Activated naive CD4-positive, alpha-beta T cell treated with anti-CD3 and anti-CD28 coated beads, Interleukin-2, amount 10 ng/mL, durations not matched to agents 7 days and 5 days (primary cell): ENCODE measurements around the gene MAML3.

Experiments
- CTCF ChIA-PET: fragments of 350-600 bp; sonication (Branson Sonifier 250); formaldehyde crosslinking; loops from one replicate; lab custom pipeline; 2021; ENCODE audit warnings: antibody characterized with exemption; lab: Charles Lee
- DNase-seq: peaks from one replicate; pipeline ENCODE4 v3.0.0-alpha.2; 2020
- H3K27ac Mint-ChIP-seq: one replicate; pipeline ENCODE4 v1.8.0; 2021; ENCODE audit warnings: mild to moderate bottlenecking, moderate library complexity, mixed read lengths
- H3K27me3 Mint-ChIP-seq: one replicate; pipeline ENCODE4 v1.8.0; 2021; ENCODE audit warnings: mild to moderate bottlenecking, mixed read lengths
- H3K36me3 Mint-ChIP-seq: one replicate; pipeline ENCODE4 v1.8.0; 2021; ENCODE audit warnings: mixed read lengths
- H3K4me1 Mint-ChIP-seq: one replicate; pipeline ENCODE4 v1.8.0; 2021; ENCODE audit warnings: mixed read lengths
- H3K4me3 Mint-ChIP-seq: one replicate; pipeline ENCODE4 v1.8.0; 2021; ENCODE audit warnings: mild to moderate bottlenecking, moderate library complexity, mixed read lengths
- H3K9me3 Mint-ChIP-seq: one replicate; pipeline ENCODE4 v1.8.0; 2021; ENCODE audit warnings: mixed read lengths

MAML3 gene

DNA sequence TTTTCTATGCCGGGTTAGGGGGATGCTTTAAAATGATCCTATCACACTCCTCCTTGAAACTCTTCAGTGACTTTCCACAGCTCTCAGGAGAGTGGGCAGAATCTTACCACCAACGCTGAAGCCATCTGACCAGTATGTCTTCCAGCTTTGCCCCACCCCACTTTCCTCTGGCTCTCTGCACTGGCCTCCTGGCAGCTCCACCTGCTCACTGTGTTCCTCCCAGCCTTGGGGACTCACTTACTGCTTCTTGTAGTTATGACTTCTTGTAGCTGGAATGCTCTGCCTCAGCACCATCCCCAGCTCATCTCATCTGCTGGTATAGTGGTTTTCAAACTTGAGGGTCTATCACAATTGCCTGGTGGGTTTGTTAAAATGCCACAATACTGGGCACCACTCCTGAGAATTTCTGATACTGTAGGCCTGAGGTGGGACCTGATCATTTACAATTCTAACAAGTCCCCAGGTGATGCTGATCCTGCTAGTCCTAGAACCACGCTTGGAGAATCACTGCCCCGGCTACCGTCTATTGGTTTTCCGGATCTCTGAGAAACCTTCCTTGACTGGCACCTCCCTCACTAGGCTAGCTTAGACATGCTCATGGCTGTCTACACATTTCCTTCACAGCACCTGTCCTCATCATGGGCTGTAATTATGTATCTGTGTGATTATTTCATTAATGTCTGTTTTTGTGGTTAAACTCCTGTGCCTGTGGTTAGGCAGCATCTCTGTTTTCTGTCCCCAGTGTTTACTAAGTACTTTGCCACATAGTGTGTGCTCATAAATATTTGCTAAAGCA lies 336.1 kb downstream of the MAML3 start:
- Mint-ChIP-seq H3K4me3 (no peak overlapping the region), H3K27me3 (peaks cover 4% of the 10 kb centered on the region), H3K4me1 (no peaks in the 10 kb centered on the region), H3K27ac (no peak overlapping the region), H3K36me3 (no peaks in the 10 kb centered on the region), H3K9me3 (no peaks in the 10 kb centered on the region)
- no peak for DNase-seq
- CTCF ChIA-PET: no interaction called here

GRCh38 chr4:139816856-139817255 lies 337.1 kb downstream of the MAML3 start:
- no peak for DNase-seq
- CTCF ChIA-PET: no interaction called here
- H3K27me3 Mint-ChIP-seq: peaks cover 11% of the 10 kb centered on the region
- H3K4me3 Mint-ChIP-seq: no peak overlapping the region
- H3K27ac Mint-ChIP-seq: no peak overlapping the region
- no peaks in the 10 kb centered on the region for H3K36me3 Mint-ChIP-seq
- H3K9me3 Mint-ChIP-seq: no peaks in the 10 kb centered on the region
- H3K4me1 Mint-ChIP-seq: no peaks in the 10 kb centered on the region

DNA sequence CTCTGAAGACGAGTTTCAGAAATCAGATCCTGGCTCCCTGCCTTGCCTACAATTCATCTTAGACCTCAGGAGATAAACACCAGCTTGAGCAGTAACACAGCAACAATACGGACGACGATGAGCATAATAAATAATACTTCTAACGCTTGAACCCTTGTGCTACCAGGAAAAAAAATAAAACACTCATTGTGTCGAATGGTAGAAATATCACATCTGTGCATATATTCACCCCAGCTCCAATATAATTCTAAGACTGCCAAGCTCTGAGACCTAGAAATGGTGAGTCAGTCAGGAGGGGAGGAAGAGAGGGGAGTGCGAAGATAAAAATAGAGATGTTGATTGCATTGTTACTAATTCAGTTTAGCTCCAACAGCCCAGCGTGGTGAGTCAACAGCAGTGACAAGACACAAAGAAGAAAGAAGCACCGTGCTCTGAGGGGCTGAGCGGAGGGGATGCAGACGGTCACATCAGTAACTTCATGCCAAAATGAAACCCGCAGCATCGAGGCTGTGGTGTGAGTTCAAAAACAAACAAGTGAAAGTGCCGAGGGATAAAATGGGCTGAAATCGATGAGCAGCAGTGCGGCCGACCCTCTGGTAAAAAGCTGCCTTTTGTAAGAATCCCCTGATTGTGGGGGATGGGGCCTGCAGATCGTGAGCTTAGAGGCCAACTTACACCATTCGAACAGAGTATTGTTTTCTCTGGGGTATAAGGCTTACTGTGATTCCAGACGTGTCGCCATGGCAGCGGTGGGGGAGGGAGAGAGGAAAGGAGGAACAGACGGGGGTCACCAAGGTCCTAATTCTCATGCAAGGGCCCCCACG lies 338.0 kb downstream of the MAML3 start:
- Mint-ChIP-seq H3K27ac (no peak overlapping the region), H3K9me3 (no peaks in the 10 kb centered on the region), H3K27me3 (peaks cover 11% of the 10 kb centered on the region), H3K4me3 (no peak overlapping the region), H3K36me3 (no peaks in the 10 kb centered on the region), H3K4me1 (no peaks in the 10 kb centered on the region)
- DNase-seq: no peak
- CTCF ChIA-PET: no interaction called here

DNA sequence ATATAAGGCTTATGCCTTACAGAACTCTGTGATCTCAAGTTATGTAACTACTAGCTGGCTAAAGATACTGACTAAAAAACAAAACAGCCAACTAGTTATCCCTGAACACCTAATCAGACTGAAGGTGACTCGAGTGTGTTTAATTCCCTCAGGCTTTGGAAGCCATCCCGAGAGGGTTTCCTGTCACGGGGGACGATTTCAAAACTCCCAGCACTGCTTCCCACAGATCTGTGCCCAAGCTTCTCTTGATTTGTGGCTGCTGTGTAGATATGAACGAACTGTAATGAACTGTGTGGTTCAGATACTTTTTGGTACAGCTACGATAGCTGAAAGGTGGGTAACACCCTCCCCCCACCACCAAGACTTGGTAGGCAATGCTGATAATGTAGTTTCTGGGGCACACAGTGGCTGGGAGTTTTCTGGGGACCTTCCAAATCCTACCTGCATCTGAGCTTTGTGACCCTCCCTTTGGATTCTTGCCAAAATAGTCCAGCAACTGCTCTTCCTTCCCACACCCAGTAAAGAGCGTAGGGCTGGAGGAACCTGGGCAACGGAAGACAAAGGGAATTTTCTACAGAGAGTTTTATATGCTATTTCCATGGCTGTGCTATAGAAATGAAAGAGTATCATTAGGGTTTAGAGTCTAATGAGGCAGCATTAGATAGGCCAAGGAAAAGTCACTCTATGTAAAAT lies 339.5 kb downstream of the MAML3 start:
- Mint-ChIP-seq H3K4me1 (no peaks in the 10 kb centered on the region), H3K4me3 (no peak overlapping the region), H3K36me3 (peaks cover 1% of the 10 kb centered on the region), H3K9me3 (no peaks in the 10 kb centered on the region), H3K27me3 (peaks cover 12% of the 10 kb centered on the region), H3K27ac (no peak overlapping the region)
- CTCF ChIA-PET: interaction anchor here (0.6 to 1.4 kb wide), 2 partner anchors 10 to 198 kb away, joined by 3 to 4 read pairs; no protein-coding TSS in a partner anchor
- no peak for DNase-seq

DNA sequence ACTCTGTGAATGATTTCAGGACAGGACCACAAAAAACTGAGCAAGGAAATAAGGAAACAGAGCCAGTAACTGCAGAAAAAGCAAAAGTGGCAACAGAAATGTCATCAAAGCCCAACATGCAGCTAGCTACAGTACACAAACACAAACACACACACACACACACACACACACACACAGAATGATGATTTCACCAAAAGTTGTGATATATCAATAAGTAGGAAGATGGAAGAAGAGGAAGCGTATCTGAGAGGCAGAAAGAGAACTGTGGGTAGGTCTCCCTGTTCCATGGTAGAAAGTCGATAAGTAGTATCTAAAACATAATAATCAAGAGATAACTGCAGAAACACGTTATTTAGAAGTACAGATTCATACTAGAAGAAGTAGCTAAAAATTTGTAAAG lies 340.1 kb downstream of the MAML3 start:
- DNase-seq: no peak
- CTCF ChIA-PET: interaction anchor here (1.4 kb wide), 1 partner anchor 11 kb away, joined by 4 read pairs; no protein-coding TSS in a partner anchor
- H3K4me3 Mint-ChIP-seq: no peak overlapping the region
- no peaks in the 10 kb centered on the region for H3K9me3 Mint-ChIP-seq
- no peak overlapping the region for H3K27ac Mint-ChIP-seq
- peaks cover 15% of the 10 kb centered on the region for H3K27me3 Mint-ChIP-seq
- H3K4me1 Mint-ChIP-seq: no peaks in the 10 kb centered on the region
- H3K36me3 Mint-ChIP-seq: peaks cover 1% of the 10 kb centered on the region

- CTCF ChIA-PET: no interaction called here
- Mint-ChIP-seq H3K9me3 (no peaks in the 10 kb centered on the region), H3K36me3 (peaks cover 1% of the 10 kb centered on the region), H3K4me1 (no peaks in the 10 kb centered on the region), H3K27me3 (peaks cover 18% of the 10 kb centered on the region), H3K4me3 (no peak overlapping the region), H3K27ac (no peak overlapping the region)
- DNase-seq: no peak
These were observed 343.3 kb downstream of the MAML3 start for GRCh38 chr4:139810710-139811109.

DNA sequence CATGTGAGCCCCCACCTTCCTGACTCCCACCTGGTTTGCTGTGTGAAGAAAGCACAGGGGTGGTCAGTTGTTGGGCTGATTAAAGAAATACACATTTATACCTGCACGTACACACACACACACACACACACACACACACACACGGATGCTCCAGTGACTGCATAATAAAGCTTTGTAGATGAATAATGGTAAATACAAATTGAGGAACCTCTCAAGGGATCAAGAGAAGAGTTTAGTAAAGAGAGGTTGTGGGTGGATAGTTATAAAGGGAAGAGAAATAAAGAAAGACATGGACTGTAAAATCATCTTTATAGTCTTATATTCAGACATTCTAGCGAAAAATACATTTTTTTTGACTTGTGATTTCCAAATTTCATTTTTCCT lies 344.2 kb downstream of the MAML3 start:
- Mint-ChIP-seq H3K27ac (no peak overlapping the region), H3K36me3 (peaks cover 1% of the 10 kb centered on the region), H3K9me3 (no peaks in the 10 kb centered on the region), H3K4me1 (no peaks in the 10 kb centered on the region), H3K27me3 (peaks cover 17% of the 10 kb centered on the region), H3K4me3 (no peak overlapping the region)
- CTCF ChIA-PET: no interaction called here
- DNase-seq: no peak

DNA sequence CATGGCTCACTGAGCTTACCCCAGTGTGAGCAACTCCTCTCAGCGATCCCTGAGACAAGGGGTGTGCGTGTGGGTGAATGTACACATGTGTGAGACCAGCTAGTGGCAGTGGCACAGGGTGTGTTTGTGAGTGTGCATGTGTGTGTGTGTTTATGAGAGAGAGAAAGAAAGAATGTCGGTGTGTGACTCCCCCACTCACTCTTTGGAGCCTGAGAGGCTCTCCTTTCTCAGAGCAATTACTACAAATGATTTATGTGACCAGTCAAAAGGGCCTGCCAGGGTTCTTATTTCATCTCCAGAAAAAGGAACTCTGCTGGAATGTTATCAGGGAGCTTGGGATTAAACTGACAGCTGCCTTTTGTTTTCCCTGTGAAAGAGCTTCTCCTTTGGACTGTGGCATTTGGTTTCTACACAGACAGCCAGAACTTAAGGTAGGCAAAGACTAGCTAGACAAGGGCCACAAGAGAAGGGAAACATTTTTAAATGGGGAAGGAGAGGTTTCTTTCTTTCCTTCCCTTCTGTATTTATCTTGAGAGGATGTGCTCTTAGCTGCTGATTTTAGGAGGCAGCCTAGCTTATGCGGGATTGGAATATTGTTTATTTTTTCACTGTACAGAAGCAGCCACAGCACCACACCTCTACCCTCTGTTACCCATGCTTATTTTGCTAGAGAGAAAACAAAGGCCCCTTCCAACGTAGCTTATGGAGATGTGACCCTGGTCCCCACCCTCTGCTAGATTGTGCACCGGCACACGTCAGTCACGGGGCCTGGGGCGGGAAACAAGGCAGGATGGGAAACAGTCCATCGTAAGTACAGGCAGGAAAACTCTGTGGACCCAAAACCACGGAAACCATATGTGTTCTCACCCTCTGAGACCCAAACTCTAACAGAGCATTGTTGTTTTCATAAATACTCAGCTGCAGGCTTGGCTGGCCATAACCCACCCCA lies 344.9 kb downstream of the MAML3 start:
- Mint-ChIP-seq H3K36me3 (peaks cover 1% of the 10 kb centered on the region), H3K27ac (no peak overlapping the region), H3K4me3 (no peak overlapping the region), H3K9me3 (no peaks in the 10 kb centered on the region), H3K27me3 (peaks cover 13% of the 10 kb centered on the region), H3K4me1 (peaks cover under 1% of the 10 kb centered on the region)
- DNase-seq: no peak
- CTCF ChIA-PET: interaction anchor here (1.0 to 1.7 kb wide), 2 partner anchors 10 to 152 kb away, joined by 3 to 5 read pairs; no protein-coding TSS in a partner anchor

DNA sequence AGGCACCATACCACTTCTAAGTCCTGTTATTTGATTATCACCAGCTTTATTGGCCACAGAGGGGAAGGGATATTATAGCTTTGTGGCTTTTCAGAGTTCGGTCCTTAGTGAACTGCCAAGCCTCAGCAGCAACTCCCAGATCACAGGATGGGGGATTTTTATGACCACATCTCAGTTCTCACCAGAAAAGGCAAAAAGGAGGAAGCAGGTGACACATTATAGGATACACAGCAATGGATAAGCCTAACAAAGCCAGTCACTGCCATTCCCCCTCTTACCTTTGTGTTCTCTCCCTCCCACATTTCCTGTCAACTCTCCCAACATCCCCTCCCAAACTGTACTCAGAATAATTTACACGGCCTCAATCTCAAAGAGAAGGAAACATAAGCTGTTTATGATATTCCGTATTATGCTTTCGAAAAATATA lies 345.6 kb downstream of the MAML3 start:
- H3K27ac Mint-ChIP-seq: no peak overlapping the region
- peaks cover 13% of the 10 kb centered on the region for H3K27me3 Mint-ChIP-seq
- peaks cover 1% of the 10 kb centered on the region for H3K36me3 Mint-ChIP-seq
- no peak for DNase-seq
- CTCF ChIA-PET: interaction anchor here (0.7 to 1.7 kb wide), 3 partner anchors 9 to 151 kb away, joined by 3 to 5 read pairs (median 3); no protein-coding TSS in a partner anchor
- no peak overlapping the region for H3K4me3 Mint-ChIP-seq
- no peaks in the 10 kb centered on the region for H3K9me3 Mint-ChIP-seq
- peaks cover 7% of the 10 kb centered on the region for H3K4me1 Mint-ChIP-seq

- peaks cover 1% of the 10 kb centered on the region for H3K36me3 Mint-ChIP-seq
- peaks cover 13% of the 10 kb centered on the region for H3K4me1 Mint-ChIP-seq
- CTCF ChIA-PET: interaction anchor here (0.7 kb wide), 1 partner anchor 15 kb away, joined by 3 read pairs; no protein-coding TSS in a partner anchor
- H3K27me3 Mint-ChIP-seq: peaks cover 12% of the 10 kb centered on the region
- DNase-seq: no peak
- H3K9me3 Mint-ChIP-seq: no peaks in the 10 kb centered on the region
- no peak overlapping the region for H3K27ac Mint-ChIP-seq
- no peak overlapping the region for H3K4me3 Mint-ChIP-seq
These were observed 346.5 kb downstream of the MAML3 start for GRCh38 chr4:139807483-139807882.

DNA sequence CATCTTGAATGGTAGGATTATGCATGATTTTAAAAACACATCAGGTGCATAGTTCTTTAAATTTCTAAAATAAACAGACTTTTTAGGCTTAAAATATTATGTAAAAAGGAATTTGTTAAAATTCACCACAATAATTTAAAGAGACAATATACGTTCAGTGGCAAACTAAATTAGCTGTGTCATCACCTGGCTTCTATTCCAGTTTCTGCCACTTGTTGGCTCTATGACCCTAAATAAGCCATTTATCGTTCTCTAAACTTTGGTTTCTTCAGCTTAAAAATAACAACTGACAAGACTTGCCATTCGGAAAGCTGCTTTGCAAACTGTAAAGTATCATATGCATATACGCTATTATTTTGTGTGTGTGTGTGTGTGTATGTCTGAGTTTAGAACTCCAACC lies 347.1 kb downstream of the MAML3 start:
- Mint-ChIP-seq H3K27ac (no peak overlapping the region), H3K36me3 (peaks cover 1% of the 10 kb centered on the region), H3K9me3 (no peaks in the 10 kb centered on the region), H3K4me1 (peaks cover 13% of the 10 kb centered on the region), H3K27me3 (peaks cover 6% of the 10 kb centered on the region), H3K4me3 (no peak overlapping the region)
- DNase-seq: no peak
- CTCF ChIA-PET: no interaction called here

DNA sequence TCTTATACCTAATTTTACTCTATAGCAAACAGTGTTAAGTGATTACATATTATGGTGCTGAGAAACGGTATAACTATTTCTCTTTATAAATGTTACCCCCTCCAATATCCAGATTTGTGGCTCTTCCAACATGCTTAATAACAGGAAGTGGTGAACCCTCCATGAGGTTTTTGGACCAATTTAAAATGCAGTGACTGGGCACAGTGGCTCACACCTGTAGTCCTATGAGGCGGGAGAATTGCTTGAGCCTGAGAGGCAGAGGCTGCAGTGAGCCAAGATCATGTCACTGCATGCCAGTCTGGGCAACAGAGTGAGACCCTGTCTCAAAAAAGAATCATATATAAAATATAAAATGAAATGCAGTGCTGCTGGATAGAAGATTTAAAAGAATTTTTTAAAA lies 351.1 kb downstream of the MAML3 start:
- DNase-seq: no peak
- Mint-ChIP-seq H3K27me3 (peaks cover 1% of the 10 kb centered on the region), H3K9me3 (no peaks in the 10 kb centered on the region), H3K36me3 (no peaks in the 10 kb centered on the region), H3K27ac (no peak overlapping the region), H3K4me1 (peaks cover 13% of the 10 kb centered on the region), H3K4me3 (no peak overlapping the region)
- CTCF ChIA-PET: no interaction called here

GRCh38 chr4:139802488-139802887 lies 351.5 kb downstream of the MAML3 start:
- Mint-ChIP-seq H3K9me3 (no peaks in the 10 kb centered on the region), H3K27me3 (peaks cover 4% of the 10 kb centered on the region), H3K4me1 (peaks cover 13% of the 10 kb centered on the region), H3K36me3 (no peaks in the 10 kb centered on the region), H3K4me3 (no peak overlapping the region), H3K27ac (no peak overlapping the region)
- DNase-seq: no peak
- CTCF ChIA-PET: no interaction called here
